Measurements from ENCODE around the gene CCDC71.

CCDC71 gene

DNA sequence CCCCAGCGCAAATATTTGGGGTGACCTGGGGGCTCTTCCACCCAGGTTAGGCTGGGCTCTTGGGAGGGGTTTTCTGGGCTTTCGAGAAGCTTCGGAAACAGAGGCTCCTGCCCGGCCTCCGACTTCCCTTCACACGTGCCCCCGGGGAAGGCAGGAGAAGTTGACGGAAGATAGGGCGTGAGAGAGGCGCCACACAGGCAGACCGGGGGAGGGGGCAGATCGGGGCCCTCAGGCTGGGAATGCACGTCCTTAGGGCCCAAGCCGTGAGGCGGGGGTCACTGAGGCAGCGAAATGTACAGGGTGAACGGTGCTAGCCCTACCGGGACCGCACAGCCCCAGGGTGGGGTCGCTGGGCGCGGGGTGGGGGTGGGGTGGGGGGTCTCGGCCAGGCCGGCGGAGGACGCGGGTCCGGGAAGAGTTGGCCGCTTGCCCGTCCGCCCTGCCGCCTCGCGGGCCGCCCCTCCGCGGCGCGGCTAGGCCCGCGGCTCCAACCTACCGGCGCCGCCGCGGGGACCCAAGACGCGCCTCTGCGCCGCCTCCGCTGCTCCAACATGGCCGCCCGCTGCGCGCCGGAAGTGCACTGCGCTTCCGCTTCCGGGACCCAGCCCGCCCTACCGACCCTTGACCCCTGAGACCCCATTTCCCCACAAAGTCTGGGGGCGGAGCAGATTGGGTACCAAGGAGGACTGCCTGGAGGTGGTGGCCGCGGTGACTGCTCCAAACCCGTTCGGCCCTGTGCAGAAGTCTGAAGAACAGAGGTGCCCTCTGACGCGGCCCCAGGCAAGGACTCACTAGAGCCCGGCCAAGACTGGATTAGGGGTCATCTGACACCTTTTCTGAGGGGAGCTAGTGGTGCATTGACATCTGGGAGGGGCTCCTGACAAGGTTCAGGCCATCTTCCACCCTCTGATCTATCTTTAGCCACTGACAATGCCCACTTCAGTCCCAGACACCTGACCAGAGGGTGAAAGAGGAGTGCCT is at the start of gene CCDC71:
Gene CCDC71, minus strand, starts transcription at position 561 of the 981 bp plus-strand sequence. CDS start 2,123 bp downstream, outside the sequence.
- TF ChIP-seq, protein P1, sequence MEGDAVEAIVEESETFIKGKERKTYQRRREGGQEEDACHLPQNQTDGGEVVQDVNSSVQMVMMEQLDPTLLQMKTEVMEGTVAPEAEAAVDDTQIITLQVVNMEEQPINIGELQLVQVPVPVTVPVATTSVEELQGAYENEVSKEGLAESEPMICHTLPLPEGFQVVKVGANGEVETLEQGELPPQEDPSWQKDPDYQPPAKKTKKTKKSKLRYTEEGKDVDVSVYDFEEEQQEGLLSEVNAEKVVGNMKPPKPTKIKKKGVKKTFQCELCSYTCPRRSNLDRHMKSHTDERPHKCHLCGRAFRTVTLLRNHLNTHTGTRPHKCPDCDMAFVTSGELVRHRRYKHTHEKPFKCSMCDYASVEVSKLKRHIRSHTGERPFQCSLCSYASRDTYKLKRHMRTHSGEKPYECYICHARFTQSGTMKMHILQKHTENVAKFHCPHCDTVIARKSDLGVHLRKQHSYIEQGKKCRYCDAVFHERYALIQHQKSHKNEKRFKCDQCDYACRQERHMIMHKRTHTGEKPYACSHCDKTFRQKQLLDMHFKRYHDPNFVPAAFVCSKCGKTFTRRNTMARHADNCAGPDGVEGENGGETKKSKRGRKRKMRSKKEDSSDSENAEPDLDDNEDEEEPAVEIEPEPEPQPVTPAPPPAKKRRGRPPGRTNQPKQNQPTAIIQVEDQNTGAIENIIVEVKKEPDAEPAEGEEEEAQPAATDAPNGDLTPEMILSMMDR (IDR thresholded peaks at IDR 0.05; ENCODE audit: insufficient read depth, low read depth, low read length, missing control alignments) = no peak
- peak; percentile 87 for DNase-seq (ENCODE audit: low read depth)
- H3K4me3 ChIP-seq (ENCODE audit: low read depth, low read length) = peak within 1 kb of the TSS; percentile 93

DNA sequence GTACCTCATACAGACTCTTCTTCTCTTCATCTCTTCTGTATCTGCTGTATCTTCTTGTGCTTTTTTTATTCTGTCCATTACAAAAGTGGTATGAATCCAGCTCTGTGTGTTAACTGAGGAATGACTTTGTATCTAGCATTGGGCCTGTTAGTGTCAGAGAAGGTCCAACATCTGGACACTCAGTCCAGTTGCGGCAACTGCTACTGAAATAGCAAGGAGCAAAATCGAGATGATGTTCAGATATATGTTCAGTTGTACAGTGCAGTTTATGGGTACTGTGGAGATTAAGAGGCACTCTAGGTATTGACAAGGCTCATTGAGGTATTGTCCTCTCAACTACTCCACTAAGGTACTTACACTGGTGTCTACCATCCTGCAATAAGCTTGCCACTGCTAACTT is 47.9 kb upstream of the CCDC71 start:
- no peak overlapping the region for H3K4me3 ChIP-seq (ENCODE audit: low read depth, low read length)
- no peak for DNase-seq (ENCODE audit: low read depth)
- TF ChIP-seq, protein P1 (IDR thresholded peaks at IDR 0.05; ENCODE audit: insufficient read depth, low read depth, low read length, missing control alignments) = no peak

DNA sequence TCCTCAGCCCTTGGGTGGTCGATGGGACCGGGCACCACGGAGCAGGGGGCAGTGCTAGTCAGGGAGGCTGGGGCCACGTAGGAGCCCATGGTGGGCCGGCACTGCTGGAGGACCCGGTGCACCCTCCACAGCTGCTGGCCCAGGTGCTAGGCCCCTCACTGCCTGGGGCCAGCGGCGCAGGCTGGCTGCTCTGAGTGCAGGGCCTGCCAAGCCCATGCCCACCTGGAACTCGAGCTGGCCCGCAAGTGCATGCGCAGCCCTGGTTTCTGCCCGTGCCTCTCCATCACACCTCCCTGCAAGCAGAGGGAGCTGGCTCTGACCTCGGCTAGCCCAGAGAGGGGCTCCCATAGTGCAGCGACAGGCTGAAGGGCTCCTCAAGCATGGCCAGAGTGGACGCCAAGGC is 47.4 kb upstream of the CCDC71 start:
- H3K4me3 ChIP-seq (ENCODE audit: low read depth, low read length) = no peak overlapping the region
- TF ChIP-seq, protein P1 (IDR thresholded peaks at IDR 0.05; ENCODE audit: insufficient read depth, low read depth, low read length, missing control alignments) = no peak
- DNase-seq (ENCODE audit: low read depth) = no peak

DNA sequence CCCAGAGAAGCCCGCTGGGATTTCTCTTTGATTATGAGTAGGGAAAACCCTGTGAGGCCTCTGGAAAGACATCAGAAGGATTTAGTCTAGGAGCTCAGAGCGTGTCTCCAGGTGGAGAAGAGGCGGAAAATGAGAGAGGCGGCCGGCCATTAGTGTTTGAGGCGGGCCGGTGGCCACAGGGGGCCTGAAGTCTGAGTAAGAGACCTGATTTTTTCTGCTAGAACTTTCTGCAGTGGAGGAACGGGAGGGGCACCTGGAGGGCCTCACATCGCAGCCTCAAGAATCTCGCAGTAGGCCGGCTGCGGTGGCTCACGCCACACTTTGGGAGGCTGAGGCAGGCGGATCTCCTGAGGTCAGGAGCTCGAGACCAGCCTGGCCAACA is 33.8 kb upstream of the CCDC71 start:
- H3K4me3 ChIP-seq (ENCODE audit: low read depth, low read length) = no peak overlapping the region
- no peak for DNase-seq (ENCODE audit: low read depth)

DNA sequence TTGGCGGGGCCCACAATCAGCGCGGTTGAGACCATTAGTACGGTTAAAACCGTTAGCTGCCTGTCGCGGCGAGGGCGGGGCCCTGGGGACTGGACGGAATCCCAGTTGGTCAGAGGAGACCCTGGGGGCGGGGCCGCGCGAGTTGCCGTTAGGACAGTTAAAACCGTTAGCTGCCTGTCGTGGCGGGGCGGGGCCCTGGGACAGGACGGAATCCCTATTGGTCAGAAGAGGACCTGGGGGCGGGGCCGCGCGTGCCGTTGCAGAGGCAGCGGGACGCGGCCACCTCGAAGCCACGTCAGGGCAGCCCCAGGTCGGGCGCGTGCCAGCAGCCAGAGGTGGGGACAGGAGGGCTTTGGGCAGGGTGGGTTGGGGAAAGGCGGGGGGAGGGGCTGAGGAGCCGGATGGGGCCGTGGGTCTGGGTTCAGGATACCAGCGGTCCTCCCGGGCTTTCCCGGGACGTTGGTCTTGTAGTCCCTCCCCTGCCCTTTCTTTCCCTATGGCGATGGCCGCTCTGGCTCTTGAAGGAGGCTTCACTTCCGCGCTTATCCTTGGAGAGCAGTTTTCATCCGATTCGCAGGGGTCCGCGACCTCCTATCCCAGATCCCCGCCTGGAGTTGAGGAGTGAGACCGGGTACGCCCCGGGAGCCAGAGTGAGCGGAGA is 33.2 kb upstream of the CCDC71 start:
- DNase-seq (ENCODE audit: low read depth) = no peak
- TF ChIP-seq, protein P1 (IDR thresholded peaks at IDR 0.05; ENCODE audit: insufficient read depth, low read depth, low read length, missing control alignments) = no peak
- H3K4me3 ChIP-seq (ENCODE audit: low read depth, low read length) = no peak overlapping the region

More for the DNA sequence above, 33.8 kb upstream of the CCDC71 start:
- TF ChIP-seq, protein P1 (IDR thresholded peaks at IDR 0.05; ENCODE audit: insufficient read depth, low read depth, low read length, missing control alignments) = no peak

DNA sequence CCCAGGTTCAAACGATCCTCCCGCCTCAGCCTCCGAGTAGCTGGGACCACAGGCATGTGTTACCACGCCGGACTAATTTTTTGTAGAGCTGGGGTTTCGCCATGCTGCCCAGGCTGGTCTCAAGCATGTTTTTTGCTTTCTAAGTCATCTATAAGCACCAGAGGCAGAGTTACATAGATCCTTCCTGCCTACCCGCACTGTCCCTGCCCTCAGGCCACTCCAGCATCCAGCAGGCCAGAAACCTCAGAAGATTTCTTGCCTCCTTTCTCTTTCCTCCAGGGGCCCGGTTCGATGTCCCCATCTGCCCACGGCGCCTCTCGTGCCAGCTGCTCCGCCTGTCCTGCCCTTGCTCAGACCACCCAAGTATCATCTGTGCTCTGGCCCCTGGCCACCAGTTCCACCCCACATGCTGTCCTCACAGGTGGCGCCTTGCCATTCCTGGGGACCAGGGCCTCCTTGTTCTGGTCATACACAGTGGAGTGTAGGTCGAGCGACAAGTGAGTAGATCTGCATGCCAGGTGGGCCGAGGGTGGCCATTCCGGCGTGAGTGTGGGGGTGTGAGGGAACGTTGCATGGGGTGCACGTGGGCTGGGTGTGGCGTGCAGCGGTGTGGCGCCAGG is 32.6 kb upstream of the CCDC71 start:
- no peak overlapping the region for H3K4me3 ChIP-seq (ENCODE audit: low read depth, low read length)
- no peak for DNase-seq (ENCODE audit: low read depth)
- TF ChIP-seq, protein P1 (IDR thresholded peaks at IDR 0.05; ENCODE audit: insufficient read depth, low read depth, low read length, missing control alignments) = no peak

Data from GM12865 (cell line).